IPS-18c (cell line): Measurements from ENCODE around the gene SLC41A3.

Experiments
- H3K4me3 ChIP-seq: 2 replicates; pipeline ENCODE4 v1.7.0; 2013; ENCODE audit warnings: low read depth, mild to moderate bottlenecking, low read length, moderate library complexity; ENCODE audit not compliant: insufficient read depth
- H3K9me3 ChIP-seq: one replicate; pipeline ENCODE4 v1.6.1; 2013; ENCODE audit warnings: mild to moderate bottlenecking, low read length, moderate library complexity; ENCODE audit not compliant: control insufficient read depth, insufficient read depth

Gene SLC41A3

DNA sequence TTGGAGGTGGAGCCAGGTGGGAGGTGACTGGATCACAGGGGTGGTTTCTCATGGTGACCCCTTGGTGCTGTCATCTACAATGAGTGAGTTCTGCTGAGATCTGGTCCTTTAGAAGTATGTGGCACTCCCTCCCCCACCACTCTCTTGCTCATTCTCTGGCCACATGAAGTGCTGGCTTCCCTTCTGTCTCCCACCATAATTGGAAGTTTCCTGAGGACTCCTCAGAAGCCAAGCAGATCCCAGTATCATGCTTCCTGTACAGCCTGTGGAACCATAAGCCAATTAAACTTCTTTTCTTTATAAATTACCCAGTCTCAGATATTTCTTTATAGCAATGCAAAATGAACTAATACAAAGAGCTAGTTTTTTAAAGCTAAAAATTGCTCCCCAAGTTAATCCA, 54.7 kb downstream of the SLC41A3 start:
- H3K9me3 ChIP-seq, result peaks cover 6% of the 10 kb centered on the region
- H3K4me3 ChIP-seq, result no peak overlapping the region

DNA sequence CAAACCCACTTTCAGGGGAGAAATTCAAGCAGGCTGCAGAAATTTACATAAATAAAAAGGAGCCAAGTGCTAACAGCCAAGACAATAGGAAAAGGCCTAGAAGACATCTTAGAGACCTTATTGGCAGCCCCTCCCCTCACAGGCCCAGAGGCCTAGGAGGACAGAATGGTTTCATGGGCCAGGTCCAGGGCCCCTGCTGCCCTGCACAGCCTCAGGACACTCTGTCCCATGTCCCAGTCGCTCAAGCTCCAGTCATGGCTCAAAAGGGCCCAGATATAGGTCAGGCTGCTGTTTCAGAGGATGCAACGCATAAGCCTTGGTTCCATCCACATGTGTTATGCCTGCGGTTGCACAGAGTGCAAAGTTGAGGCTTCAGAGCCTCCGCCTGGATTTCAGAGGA, 55.8 kb downstream of the SLC41A3 start:
- H3K9me3 ChIP-seq, result peaks cover 6% of the 10 kb centered on the region
- H3K4me3 ChIP-seq, result no peak overlapping the region

DNA sequence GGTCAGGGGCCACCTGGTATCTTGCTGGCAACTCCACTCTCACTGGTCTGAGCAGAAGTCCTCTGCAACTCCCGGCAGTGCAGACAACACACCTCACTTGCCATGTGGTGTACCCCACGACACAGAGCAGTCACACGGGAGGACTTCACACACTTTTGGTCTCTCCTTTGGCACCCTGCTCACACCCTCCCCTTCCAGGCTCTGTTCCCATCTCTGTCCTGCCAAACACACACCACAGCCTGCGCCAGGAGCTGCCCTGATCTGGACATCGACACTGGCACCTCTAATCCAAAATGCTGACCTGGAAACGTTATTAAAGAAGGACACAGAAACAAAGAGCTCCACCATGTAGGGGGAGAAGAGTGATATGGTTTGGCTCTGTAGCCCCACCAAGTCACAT, 57.2 kb downstream of the SLC41A3 start:
- Histone ChIP-seq H3K4me3 (no peak overlapping the region), H3K9me3 (peaks cover 6% of the 10 kb centered on the region)

- H3K9me3 ChIP-seq, result peaks cover 6% of the 10 kb centered on the region
- H3K4me3 ChIP-seq, result no peak overlapping the region
Measured at GRCh38 chr3:126026277-126026751, 57.6 kb downstream of the SLC41A3 start.

GRCh38 chr3:126025862-126026261, 58.1 kb downstream of the SLC41A3 start:
- no peak overlapping the region for H3K4me3 ChIP-seq
- peaks cover 6% of the 10 kb centered on the region for H3K9me3 ChIP-seq

GRCh38 chr3:126025116-126025729, 58.7 kb downstream of the SLC41A3 start:
- no peak overlapping the region for H3K4me3 ChIP-seq
- peaks cover 6% of the 10 kb centered on the region for H3K9me3 ChIP-seq

DNA sequence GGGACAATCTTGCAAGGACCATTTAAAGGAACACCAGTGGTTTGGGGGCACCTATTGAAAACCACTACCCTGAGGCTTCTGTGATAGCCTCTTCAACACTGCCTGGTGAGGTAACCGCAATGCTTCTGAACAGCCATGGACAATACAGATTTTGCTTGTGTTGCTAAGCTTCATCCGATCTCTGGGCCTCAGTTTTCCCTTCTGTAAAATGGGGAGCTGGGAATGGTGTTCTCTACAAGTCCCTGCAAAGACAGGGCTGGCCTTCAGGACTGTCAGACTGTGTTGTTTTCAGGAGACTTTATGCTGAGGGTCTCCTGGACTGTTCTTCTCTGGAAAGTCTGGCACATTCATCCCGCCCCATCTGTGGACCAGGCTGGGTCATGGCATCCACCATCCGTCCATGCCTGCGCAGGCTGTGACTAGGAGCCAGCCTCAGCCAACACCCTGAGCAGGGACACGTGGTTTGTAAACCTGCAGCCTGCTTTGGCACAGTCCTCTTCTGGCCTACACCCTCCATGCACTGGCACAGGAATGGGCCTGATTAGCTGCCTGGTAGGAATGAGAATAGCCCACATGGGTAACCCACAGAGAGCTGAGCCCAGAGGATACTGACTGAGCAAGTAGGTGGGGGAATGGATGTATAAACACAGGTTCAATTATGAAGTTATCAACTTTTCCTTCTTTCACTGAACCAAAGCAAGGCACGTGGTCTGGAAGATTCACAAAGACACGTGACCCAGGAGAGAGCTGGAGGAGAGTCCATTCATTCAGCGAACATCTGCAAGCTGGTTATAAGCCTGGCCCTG, 59.7 kb downstream of the SLC41A3 start:
- peaks cover 6% of the 10 kb centered on the region for H3K9me3 ChIP-seq
- H3K4me3 ChIP-seq, result no peak overlapping the region

DNA sequence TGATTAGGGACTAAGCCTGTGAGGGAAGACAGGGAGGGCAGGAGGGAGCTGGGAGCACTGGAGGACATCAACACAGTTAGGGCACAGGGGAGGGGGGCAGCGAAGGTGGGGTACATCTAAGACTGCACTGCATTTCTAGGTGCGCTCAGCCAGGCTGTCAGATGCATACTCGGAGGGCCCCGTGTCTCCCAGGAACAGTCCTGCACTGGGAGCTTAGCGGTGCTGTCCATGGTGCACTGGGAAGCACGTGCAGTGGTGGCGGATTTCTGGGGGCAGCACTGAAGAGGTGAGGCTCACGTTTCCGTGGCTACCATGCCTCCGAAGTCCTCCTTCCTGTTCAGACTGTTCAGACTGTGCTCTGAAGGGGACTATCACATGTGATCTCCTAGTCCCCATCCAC, 60.5 kb downstream of the SLC41A3 start:
- Histone ChIP-seq H3K9me3 (peaks cover 6% of the 10 kb centered on the region), H3K4me3 (no peak overlapping the region)

DNA sequence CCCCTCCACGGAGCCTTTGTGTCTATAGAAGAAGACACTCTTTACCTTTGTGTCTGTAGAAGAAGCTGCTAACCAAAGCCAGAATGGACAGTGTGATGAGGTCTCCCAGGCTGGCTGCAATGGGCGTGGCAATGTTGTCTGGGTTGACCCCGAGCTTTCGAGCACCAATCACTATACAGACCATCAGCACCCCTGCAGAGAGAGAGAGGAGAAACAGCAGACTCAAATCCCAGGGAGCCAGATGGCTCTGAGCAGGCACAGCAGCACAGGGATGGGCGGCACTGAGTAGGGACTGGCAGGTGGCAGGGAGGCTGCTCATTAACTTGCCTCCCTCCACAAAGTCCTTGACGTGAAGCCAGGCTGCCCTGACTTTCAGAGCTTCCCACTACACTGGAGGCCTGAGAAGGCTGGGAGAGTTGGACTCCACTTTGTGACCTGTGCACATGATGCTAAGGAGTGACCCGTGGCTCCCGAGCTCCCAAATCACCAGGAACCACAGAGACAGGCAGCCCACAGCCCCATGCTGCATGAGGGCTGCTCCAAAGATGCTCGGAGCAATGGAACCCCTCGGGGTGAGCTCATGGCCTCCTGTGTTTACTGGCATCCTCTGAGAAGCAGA, 61.1 kb downstream of the SLC41A3 start:
- no peak overlapping the region for H3K4me3 ChIP-seq
- peaks cover 4% of the 10 kb centered on the region for H3K9me3 ChIP-seq

GRCh38 chr3:126021702-126022101, 62.2 kb downstream of the SLC41A3 start:
- Histone ChIP-seq H3K4me3 (no peak overlapping the region), H3K9me3 (peaks cover 4% of the 10 kb centered on the region)

- H3K4me3 ChIP-seq, result no peak overlapping the region
- H3K9me3 ChIP-seq, result peaks cover 4% of the 10 kb centered on the region
Measured at GRCh38 chr3:126021224-126021623, 62.7 kb downstream of the SLC41A3 start.

GRCh38 chr3:126019683-126020082, 64.2 kb downstream of the SLC41A3 start:
- Histone ChIP-seq H3K9me3 (no peaks in the 10 kb centered on the region), H3K4me3 (no peak overlapping the region)

DNA sequence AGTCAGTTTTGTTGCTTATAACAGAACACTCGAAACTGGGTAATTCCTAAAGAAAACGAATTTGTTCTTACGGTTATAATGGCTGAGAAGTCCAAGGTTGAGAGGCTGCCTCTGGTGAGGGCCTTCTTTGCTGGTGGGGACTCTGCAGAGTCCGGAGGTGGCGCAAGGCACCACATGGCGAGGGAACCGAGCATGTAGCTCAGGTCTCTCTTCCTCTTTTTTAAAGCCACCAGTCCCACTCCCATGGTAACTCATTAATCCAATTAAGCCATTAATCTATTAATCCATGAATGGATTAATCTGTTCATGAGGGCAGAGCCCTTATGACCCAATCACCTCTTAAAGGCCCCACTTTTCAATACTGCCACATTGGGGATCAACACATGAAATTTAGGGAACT, 64.9 kb downstream of the SLC41A3 start:
- Histone ChIP-seq H3K9me3 (no peaks in the 10 kb centered on the region), H3K4me3 (no peak overlapping the region)

DNA sequence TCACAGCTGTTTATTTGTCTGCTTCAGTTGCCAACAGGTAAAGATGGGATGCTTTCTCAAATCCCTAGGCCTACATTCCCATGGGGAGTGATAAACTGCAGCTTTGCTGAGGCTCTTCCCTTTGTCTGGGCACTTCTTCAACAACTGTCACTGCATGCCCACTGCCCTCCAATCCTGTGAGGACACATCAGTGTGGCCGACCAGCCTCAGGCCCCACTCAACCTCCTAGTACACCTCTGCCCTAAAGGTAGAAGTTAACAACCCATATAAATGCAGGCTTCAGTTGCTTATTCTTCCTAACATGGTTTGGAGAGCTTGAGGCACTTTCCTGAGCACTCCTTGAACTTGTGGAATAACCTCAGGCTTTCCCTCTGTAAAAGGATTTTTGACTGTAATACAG, 65.4 kb downstream of the SLC41A3 start:
- no peaks in the 10 kb centered on the region for H3K9me3 ChIP-seq
- no peak overlapping the region for H3K4me3 ChIP-seq

DNA sequence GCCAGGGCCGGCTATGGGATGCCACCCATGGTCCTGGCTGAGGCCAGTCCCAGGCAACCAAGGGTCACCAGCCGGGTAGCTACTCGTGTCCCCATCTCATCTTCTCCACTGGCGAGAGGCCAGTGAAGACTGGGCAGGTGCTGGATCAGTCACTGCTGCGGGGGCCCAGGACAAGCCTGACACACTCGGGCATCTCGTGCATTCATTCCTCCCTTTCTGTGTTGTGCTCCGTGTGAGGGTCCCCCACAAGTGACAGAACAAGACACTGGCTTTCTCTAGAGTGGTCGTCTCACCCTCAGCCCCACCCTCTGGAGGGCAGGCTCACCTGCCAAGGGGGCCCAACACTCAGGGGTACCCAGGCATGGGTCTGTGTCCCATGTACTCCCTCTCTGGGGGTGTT, 66.6 kb downstream of the SLC41A3 start:
- no peaks in the 10 kb centered on the region for H3K9me3 ChIP-seq
- H3K4me3 ChIP-seq, result no peak overlapping the region

DNA sequence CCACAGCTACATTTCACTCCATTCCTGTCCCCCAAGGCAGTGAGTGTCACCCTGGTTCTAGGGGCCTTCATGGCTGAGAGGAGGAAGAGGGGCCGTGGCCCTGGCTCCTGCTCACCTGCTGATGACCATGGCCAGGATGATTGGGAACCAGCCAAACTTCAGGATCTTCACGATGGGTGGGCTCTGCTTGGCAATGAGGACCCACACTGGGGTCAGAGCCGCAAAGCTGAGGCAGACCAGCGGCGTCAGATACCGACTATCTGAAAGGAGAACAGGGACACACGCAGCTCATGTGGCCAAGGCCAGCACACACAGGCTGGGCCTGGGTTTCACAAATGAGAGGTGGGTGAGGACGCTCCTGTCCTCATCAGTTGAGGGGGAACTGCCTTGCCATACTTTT, 67.3 kb downstream of the SLC41A3 start:
- H3K9me3 ChIP-seq, result no peaks in the 10 kb centered on the region
- H3K4me3 ChIP-seq, result no peak overlapping the region

- Histone ChIP-seq H3K9me3 (no peaks in the 10 kb centered on the region), H3K4me3 (no peak overlapping the region; the same call in 1 of the 2 replicates)
Measured at GRCh38 chr3:126015075-126015474, 68.8 kb downstream of the SLC41A3 start.

GRCh38 chr3:126014252-126014651, 69.7 kb downstream of the SLC41A3 start:
- H3K9me3 ChIP-seq, result no peaks in the 10 kb centered on the region
- no peak overlapping the region for H3K4me3 ChIP-seq
